T-helper 1 cell treated with Interleukin-12 subunit alpha and Interleukin-12 subunit beta and Interleukin-4 antibody, amounts not matched to agents 30 μg/mL and 1 μg/mL, for 36 hours (primary cell): ENCODE measurements around the gene LPP.
"Not testable (repeated sequence)": the region's sequence is repeated elsewhere in the genome, so short reads cannot be mapped to it uniquely, and the experiment has no call there.

Source experiments
- H3K27ac Mint-ChIP-seq: one replicate; pipeline ENCODE4 v1.8.0; 2021; ENCODE audit warnings: mild to moderate bottlenecking, mixed read lengths
- H3K27me3 Mint-ChIP-seq: one replicate; pipeline ENCODE4 v1.8.0; 2021; ENCODE audit warnings: low read depth, mixed read lengths
- H3K36me3 Mint-ChIP-seq: one replicate; pipeline ENCODE4 v1.8.0; 2021; ENCODE audit warnings: low read depth, mixed read lengths
- H3K4me1 Mint-ChIP-seq: one replicate; pipeline ENCODE4 v1.8.0; 2021; ENCODE audit warnings: low read depth, mixed read lengths
- H3K4me3 Mint-ChIP-seq: one replicate; pipeline ENCODE4 v1.8.0; 2021; ENCODE audit warnings: mild to moderate bottlenecking, moderate library complexity, mixed read lengths
- H3K9me3 Mint-ChIP-seq: one replicate; pipeline ENCODE4 v1.8.0; 2021; ENCODE audit warnings: mixed read lengths

The LPP gene

DNA sequence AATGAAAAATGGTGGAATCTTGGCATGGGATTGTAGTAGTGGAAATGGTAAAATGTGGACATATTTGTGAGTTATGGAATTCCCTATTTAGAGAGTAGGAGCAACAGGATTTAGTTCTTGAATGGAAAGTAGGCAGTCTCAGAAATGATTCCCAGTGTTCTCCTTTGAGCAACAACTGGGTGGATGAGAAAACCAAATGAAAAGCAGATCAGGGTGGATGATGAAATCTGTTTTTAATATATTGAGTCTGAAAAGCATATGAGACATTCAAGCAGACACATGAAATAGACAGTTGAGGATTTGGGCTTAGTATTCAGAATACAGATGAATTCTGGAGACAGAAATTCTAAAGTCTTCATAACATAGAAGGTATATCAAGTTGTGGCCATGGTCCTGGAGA is 451.3 kb downstream of the LPP start:
- no peak overlapping the region for H3K27ac Mint-ChIP-seq
- H3K4me1 Mint-ChIP-seq, result no peaks in the 10 kb centered on the region
- no peak overlapping the region for H3K4me3 Mint-ChIP-seq
- H3K27me3 Mint-ChIP-seq, result no peaks in the 10 kb centered on the region
- H3K9me3 Mint-ChIP-seq, result peaks cover 15% of the 10 kb centered on the region
- H3K36me3 Mint-ChIP-seq, result peaks cover 18% of the 10 kb centered on the region

DNA sequence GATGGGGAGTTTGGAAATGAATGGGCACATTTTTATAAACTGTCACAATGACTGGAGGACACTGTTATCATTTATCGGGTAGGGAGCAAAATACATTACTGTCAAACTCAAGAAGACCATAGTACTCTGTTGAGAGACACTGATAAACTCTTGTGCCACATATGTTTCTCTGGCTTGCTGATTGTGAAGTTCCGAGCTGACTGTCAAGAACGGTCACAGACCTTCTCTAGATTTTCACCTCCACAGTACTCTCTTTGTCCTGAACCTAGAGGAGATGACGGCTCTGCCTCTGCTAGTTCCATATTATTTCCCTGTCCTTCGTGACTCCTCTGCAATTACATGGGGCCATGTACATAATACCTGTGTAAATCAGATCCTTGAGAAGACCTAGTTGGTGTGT is 451.9 kb downstream of the LPP start:
- no peak overlapping the region for H3K4me3 Mint-ChIP-seq
- peaks cover 15% of the 10 kb centered on the region for H3K9me3 Mint-ChIP-seq
- no peaks in the 10 kb centered on the region for H3K4me1 Mint-ChIP-seq
- no peak overlapping the region for H3K27ac Mint-ChIP-seq
- H3K36me3 Mint-ChIP-seq, result peaks cover 23% of the 10 kb centered on the region
- no peaks in the 10 kb centered on the region for H3K27me3 Mint-ChIP-seq

- Mint-ChIP-seq H3K27me3 (no peaks in the 10 kb centered on the region), H3K4me3 (no peak overlapping the region), H3K9me3 (peaks cover 15% of the 10 kb centered on the region), H3K4me1 (no peaks in the 10 kb centered on the region), H3K36me3 (peaks cover 28% of the 10 kb centered on the region), H3K27ac (no peak overlapping the region)
Measured at GRCh38 chr3:188607805-188608315, 453.9 kb downstream of the LPP start.

DNA sequence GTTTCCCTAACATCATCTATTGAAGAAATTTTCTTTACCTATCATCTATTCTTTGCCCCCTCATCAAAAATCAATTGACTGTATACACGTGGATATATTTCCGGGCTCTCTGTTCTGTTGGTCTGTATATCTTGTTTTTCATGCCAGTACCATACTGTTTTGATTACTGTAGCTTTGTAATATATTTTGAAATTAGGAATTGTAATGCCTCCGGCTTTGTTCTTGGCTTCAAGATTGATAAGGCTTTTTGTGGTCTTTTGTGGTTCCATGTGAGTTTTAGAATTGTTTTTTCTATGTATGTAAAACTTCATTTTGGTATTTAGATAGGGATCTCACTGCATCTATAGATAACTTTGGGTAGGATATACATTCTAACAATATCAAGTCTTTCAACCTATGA is 454.4 kb downstream of the LPP start:
- Mint-ChIP-seq H3K36me3 (peaks cover 28% of the 10 kb centered on the region), H3K4me3 (no peak overlapping the region), H3K27me3 (no peaks in the 10 kb centered on the region), H3K4me1 (no peaks in the 10 kb centered on the region), H3K9me3 (peaks cover 15% of the 10 kb centered on the region), H3K27ac (no peak overlapping the region)

- not testable (repeated sequence) for H3K9me3 Mint-ChIP-seq, H3K4me1 Mint-ChIP-seq, H3K4me3 Mint-ChIP-seq, H3K27me3 Mint-ChIP-seq, H3K27ac Mint-ChIP-seq
- H3K36me3 Mint-ChIP-seq, result peaks cover 26% of the 10 kb centered on the region
Measured at GRCh38 chr3:188613721-188614120, 459.8 kb downstream of the LPP start.

- no peak overlapping the region for H3K27ac Mint-ChIP-seq
- H3K36me3 Mint-ChIP-seq, result peaks cover 3% of the 10 kb centered on the region
- H3K27me3 Mint-ChIP-seq, result no peaks in the 10 kb centered on the region
- H3K9me3 Mint-ChIP-seq, result no peaks in the 10 kb centered on the region
- H3K4me1 Mint-ChIP-seq, result no peaks in the 10 kb centered on the region
- H3K4me3 Mint-ChIP-seq, result no peak overlapping the region
Measured at GRCh38 chr3:188617270-188617669, 463.3 kb downstream of the LPP start.

DNA sequence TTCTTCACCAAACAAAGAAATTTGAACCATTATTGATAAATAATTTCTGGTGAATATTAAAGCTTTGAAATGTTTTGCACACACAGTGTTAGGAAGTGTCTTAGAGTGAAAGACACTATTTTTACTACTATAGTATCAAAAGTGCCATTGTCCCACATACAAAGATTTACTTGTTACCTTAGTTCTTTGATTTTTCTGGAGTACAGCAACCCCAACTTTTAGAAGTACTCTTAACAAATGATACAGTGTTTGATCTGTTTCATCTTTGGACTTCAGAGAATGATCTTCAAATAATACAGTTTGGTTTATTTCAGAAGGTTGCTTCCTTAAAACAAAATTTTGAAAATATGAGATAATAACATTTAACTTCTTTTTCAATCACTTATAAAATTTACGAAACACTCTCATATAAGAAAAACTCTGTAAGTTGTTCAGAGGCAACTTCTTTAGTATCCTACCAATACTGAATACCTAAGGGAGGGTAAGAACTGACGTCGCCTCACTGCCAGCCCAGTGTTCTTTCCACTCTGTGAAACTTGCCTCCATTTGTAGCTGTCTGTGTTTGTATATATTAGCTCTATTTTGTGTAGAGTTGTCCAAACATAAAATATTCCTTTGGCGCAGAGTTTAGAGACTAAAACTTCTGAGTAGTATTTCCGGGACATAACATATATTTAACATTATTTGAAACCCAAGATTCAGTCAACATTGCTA is 464.2 kb downstream of the LPP start:
- Mint-ChIP-seq H3K4me1 (no peaks in the 10 kb centered on the region), H3K27me3 (no peaks in the 10 kb centered on the region), H3K9me3 (no peaks in the 10 kb centered on the region)

DNA sequence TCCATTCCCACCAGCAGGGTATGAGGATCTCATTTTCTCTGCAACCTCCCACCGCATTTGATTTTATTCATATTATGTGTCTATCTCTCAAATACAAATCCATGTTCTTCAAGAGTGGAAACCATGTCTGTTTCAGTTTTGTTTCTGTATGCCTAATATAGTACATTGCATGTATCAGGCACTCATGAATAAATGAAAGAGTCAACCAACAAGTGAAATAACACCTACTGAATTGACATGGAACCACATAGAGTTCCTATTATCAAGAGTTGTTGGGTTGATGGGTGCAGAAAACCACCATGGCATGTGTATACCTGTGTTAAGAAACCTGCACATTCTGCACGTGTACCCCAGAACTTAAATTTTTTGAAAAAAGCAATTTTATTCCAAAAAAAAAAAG is 466.8 kb downstream of the LPP start:
- H3K4me1 Mint-ChIP-seq, result no peaks in the 10 kb centered on the region
- H3K36me3 Mint-ChIP-seq, result no peaks in the 10 kb centered on the region
- no peak overlapping the region for H3K4me3 Mint-ChIP-seq
- H3K27ac Mint-ChIP-seq, result no peak overlapping the region
- no peaks in the 10 kb centered on the region for H3K27me3 Mint-ChIP-seq
- no peaks in the 10 kb centered on the region for H3K9me3 Mint-ChIP-seq

More for the DNA sequence above, 464.2 kb downstream of the LPP start:
- Mint-ChIP-seq H3K4me3 (no peak overlapping the region), H3K36me3 (peaks cover 3% of the 10 kb centered on the region), H3K27ac (no peak overlapping the region)

DNA sequence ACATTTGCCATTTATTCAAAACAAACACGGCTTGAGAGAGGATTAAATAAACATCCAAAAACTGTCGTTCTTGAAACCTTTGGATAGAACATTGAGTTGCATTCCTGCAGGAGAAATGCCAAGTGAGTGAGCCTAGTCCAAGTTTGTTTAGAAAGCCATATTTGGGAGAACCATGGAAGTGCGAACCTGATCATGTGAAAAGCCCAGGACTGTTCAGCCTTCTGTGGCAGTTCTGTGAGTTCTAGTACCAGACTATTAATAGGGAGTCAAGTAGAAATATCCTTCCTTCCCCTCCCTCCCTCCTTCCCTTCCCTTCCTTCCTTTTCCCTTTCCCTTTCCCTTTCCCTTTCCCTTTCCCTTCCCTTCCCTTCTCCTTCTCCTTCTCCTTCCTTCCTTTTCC is 470.4 kb downstream of the LPP start:
- no peaks in the 10 kb centered on the region for H3K36me3 Mint-ChIP-seq
- H3K27ac Mint-ChIP-seq, result no peak overlapping the region
- no peaks in the 10 kb centered on the region for H3K27me3 Mint-ChIP-seq
- H3K4me1 Mint-ChIP-seq, result no peaks in the 10 kb centered on the region
- peaks cover 14% of the 10 kb centered on the region for H3K9me3 Mint-ChIP-seq
- no peak overlapping the region for H3K4me3 Mint-ChIP-seq

DNA sequence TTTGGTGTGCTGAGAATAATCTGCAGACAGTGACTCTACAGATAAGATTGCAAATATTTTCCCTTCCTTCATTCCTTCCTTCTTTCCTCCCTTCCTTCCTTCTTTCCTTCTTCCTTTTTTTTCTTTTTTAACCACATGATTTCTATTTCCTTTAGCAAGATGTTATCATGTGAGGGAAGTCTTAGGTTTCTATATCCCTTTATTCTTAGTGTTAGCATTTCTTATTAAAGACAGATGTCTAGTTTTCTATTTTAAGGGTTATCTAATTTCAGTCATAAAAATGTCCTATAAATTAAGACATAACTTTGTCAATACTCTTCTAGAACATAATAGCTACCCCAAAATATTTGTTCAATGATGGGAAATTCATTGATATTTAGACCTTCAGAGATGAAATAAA is 470.9 kb downstream of the LPP start:
- Mint-ChIP-seq H3K27ac (no peak overlapping the region), H3K4me1 (no peaks in the 10 kb centered on the region), H3K36me3 (no peaks in the 10 kb centered on the region), H3K4me3 (no peak overlapping the region), H3K27me3 (no peaks in the 10 kb centered on the region), H3K9me3 (peaks cover 17% of the 10 kb centered on the region)

DNA sequence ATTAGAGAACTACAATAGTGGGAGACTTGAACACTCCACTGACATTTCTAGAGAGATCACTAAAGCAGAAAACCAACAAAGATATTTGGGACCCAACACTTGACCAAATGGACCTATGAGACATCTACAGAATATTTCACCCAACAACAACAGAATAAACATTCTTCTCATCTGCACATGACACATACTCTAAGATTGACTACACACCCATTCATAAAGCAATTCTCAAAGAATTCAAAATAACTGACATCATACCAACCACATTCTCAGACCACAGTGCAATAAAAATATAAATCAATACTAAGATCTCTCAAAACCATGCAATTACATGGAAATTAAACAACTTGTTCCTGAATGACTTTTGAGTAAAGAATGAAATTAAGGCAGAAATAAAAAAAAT is 473.7 kb downstream of the LPP start:
- Mint-ChIP-seq H3K4me1 (no peaks in the 10 kb centered on the region), H3K4me3 (no peak overlapping the region), H3K36me3 (peaks cover 3% of the 10 kb centered on the region), H3K27ac (no peak overlapping the region), H3K9me3 (peaks cover 20% of the 10 kb centered on the region), H3K27me3 (no peaks in the 10 kb centered on the region)

DNA sequence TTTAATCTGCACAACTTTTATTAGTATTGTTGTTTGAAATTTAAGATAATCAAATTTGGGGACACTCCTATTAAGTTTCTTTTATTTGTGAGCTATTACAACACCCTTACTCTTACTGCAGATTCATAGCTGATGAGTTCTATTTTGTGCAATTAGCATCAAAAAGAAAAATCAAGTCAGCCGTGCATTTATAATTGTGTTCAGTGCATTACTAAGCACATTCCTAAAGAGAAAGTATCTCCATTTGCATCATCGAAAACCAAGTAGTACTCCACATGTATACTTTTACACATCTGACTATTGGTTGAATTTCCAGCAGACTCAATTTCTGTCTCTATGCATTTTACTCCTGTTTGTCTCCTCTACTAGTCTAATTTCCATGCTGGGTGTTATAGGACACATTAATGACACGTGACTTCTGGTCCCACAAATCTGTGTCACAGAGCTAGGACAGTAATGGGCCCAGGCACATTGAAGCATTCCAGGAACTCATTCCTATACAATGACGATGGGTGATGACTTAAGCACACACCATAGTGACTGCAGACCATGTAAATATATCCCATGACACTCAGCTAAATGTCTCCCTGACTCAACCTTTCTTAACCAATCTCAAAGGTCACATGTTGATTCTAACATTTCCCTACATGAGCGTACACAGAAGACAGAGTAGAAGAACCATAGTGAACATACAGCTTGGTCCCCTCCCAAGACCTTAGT is 477.5 kb downstream of the LPP start:
- no peak overlapping the region for H3K4me3 Mint-ChIP-seq
- H3K27ac Mint-ChIP-seq, result no peak overlapping the region

DNA sequence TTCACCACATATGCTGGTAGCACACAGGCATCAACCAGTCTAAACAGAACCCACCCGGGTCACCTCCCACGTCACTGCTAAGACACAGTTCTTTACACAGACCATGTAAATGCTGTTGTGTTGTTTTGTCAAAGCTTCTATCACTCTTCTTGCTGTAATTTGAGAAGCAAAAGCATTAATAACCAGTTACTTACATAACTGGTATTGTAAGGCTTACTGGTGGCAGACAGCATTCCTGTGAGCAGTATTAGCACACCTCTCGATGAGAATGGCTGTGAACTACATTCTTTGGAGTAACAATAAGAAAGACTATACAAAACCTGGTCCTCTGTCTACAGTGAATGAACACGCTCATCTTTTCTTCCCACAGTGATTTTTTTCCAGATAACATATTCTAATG is 479.2 kb downstream of the LPP start:
- Mint-ChIP-seq H3K27me3 (no peaks in the 10 kb centered on the region), H3K9me3 (peaks cover 19% of the 10 kb centered on the region), H3K27ac (no peak overlapping the region), H3K36me3 (peaks cover 3% of the 10 kb centered on the region), H3K4me1 (no peaks in the 10 kb centered on the region), H3K4me3 (no peak overlapping the region)

More for the DNA sequence above, 477.5 kb downstream of the LPP start:
- Mint-ChIP-seq H3K9me3 (peaks cover 24% of the 10 kb centered on the region), H3K27me3 (no peaks in the 10 kb centered on the region), H3K4me1 (no peaks in the 10 kb centered on the region), H3K36me3 (peaks cover 3% of the 10 kb centered on the region)

- Mint-ChIP-seq H3K27me3 (no peaks in the 10 kb centered on the region), H3K4me1 (no peaks in the 10 kb centered on the region)
Measured at GRCh38 chr3:188634285-188634684, 480.3 kb downstream of the LPP start.

More at GRCh38 chr3:188634285-188634684, 480.3 kb downstream of the LPP start:
- H3K27ac Mint-ChIP-seq, result no peak overlapping the region
- H3K4me3 Mint-ChIP-seq, result no peak overlapping the region
- peaks cover 11% of the 10 kb centered on the region for H3K9me3 Mint-ChIP-seq
- peaks cover 3% of the 10 kb centered on the region for H3K36me3 Mint-ChIP-seq
